ENCODE data around the gene DOCK3.

DNA sequence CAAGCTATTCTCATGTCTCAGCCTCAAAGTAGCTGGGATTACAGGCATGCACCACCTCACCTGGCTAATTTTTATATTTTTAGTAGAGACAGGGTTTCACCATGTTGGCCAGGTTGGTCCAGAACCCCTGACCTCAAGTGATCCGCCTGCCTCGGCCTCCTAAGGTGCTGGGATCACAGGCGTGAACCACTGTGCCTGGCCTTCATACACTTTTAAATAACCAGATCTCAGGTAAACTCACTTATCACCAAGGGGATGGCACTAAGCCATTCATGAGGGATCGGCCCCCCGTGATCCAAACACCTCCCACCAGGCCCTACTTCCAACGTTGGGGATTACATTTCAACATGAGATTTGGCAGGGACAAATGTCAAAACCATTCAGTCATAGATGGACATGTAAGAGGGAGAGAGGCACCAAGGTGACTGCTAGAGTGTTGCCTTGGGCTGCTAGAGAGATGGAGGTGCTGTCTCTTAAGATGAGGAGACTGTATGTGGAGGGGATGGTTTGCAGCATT lies 13.3 kb upstream of the DOCK3 start:
- no peak for TF ChIP-seq POLR2AphosphoS5 (IDR thresholded peaks at IDR 0.05; ENCODE audit: borderline replicate concordance, low read depth, low read length)
- no peak for TF ChIP-seq EZH2 (IDR thresholded peaks at IDR 0.05)
